ENCODE data around the gene RTRAF. TPM values are rescaled to one million over a fixed set of nuclear protein-coding genes. Genes with fewer than 3 reads are reported as not detected.

Gene RTRAF
- total and polyA plus RNA-seq, 2 experiments from 2014 or later, result 60.6 to 309 TPM

GRCh38 chr14:52000696-52001095 lies 11.3 kb downstream of the RTRAF start:
- no peak for DNase-seq (ENCODE audit: low read depth in 1 of 2, low spot score in 1 of 2)
- peaks cover 78% of the 10 kb centered on the region for H3K36me3 ChIP-seq
- H3K4me3 ChIP-seq, result no peak overlapping the region
- TF ChIP-seq CTCF (IDR thresholded peaks at IDR 0.05; ENCODE audit: low read depth, low read length), result no peak
- peaks cover 16% of the 10 kb centered on the region for H3K4me1 ChIP-seq (ENCODE audit: low read depth)
- no peaks in the 10 kb centered on the region for H3K9me3 ChIP-seq (ENCODE audit: low read depth)
- no peaks in the 10 kb centered on the region for H3K27me3 ChIP-seq
- H3K27ac ChIP-seq, result peak overlapping the region; percentile 94

DNA sequence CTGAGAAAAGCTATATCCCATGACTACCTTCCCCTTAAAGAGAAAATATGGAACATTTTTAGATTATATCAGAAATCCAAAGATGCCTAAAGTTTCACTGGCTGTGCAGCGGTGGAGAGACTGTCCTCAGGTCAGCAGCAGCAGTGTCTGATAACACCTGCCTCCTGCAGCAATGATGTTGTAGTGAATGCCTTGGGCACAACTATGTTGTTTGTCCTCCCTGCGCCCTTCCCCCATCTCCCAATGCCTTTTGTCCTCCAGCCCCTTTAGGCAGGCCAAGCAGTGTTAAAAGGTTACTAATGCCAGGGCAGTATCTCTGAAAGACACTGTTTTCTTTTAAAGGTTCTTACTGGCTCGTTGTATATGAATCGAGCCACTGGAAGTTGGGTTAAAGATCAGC lies 13.2 kb downstream of the RTRAF start:
- TF ChIP-seq CTCF (IDR thresholded peaks at IDR 0.05; ENCODE audit: low read depth, low read length), result no peak
- no peak for DNase-seq (ENCODE audit: low read depth in 1 of 2, low spot score in 1 of 2)
- no peak overlapping the region for H3K4me3 ChIP-seq
- peak overlapping the region; percentile 94 for H3K27ac ChIP-seq
- H3K4me1 ChIP-seq (ENCODE audit: low read depth), result peaks cover 26% of the 10 kb centered on the region
- H3K36me3 ChIP-seq, result peaks cover 92% of the 10 kb centered on the region
- H3K9me3 ChIP-seq (ENCODE audit: low read depth), result no peaks in the 10 kb centered on the region
- H3K27me3 ChIP-seq, result no peaks in the 10 kb centered on the region

DNA sequence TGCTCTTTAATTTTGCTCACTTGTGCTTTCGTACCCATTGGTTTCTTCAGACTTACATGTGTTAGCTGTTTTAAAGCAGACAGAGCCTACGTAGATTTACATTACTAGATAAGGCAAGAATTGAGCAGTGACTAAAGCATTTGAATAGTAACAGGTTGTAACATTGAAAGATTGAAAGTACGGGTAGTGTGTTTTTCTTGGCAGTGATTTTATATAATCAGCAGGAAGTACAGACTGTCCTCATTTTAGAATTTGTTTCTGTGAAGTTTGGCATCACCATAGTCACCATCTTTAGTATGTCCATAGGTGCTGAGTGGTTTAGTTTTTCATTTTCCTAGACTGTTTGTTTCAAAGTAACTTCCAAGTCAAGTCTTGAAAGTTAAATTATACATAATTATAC lies 14.0 kb downstream of the RTRAF start:
- DNase-seq (ENCODE audit: low read depth in 1 of 2, low spot score in 1 of 2), result peak in 1 of 2 donors; percentile 88
- Histone ChIP-seq H3K27me3 (no peaks in the 10 kb centered on the region), H3K27ac (peak overlapping the region; percentile 94), H3K4me1 (ENCODE audit: low read depth) (peaks cover 26% of the 10 kb centered on the region), H3K36me3 (peaks cover 92% of the 10 kb centered on the region), H3K4me3 (no peak overlapping the region), H3K9me3 (ENCODE audit: low read depth) (no peaks in the 10 kb centered on the region)
- no peak for TF ChIP-seq CTCF (IDR thresholded peaks at IDR 0.05; ENCODE audit: low read depth, low read length)

DNA sequence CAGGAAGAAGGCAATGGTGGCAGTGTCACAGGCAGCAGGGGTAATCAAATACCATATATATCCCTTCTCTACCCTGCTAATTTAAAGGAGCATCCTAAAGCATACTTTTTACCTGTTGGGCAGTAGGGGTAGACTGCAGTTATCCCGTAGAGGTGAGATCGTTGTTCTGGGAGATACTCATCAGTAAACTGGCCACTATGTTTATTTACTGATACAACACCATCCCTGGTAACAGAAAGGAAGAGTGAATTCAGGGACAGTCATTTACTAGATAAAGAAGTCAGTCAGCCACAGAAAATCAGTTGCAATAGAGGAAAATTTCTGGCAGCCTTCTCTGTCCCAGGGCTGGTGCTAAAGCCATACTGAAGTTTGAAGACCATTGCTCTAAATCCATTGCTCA lies 16.3 kb downstream of the RTRAF start:
- Histone ChIP-seq H3K27me3 (no peaks in the 10 kb centered on the region), H3K4me3 (no peak overlapping the region), H3K9me3 (ENCODE audit: low read depth) (no peaks in the 10 kb centered on the region), H3K4me1 (ENCODE audit: low read depth) (peaks cover 37% of the 10 kb centered on the region), H3K27ac (peak overlapping the region; percentile 94), H3K36me3 (peaks cover 82% of the 10 kb centered on the region)
- DNase-seq (ENCODE audit: low read depth in 1 of 2, low spot score in 1 of 2), result no peak
- no peak for TF ChIP-seq CTCF (IDR thresholded peaks at IDR 0.05; ENCODE audit: low read depth, low read length)

GRCh38 chr14:52006361-52006760 lies 17.0 kb downstream of the RTRAF start:
- no peak for DNase-seq (ENCODE audit: low read depth in 1 of 2, low spot score in 1 of 2)
- H3K27me3 ChIP-seq, result no peaks in the 10 kb centered on the region
- H3K36me3 ChIP-seq, result peaks cover 87% of the 10 kb centered on the region
- no peak overlapping the region for H3K4me3 ChIP-seq
- H3K27ac ChIP-seq, result peak overlapping the region; percentile 94
- no peak for TF ChIP-seq CTCF (IDR thresholded peaks at IDR 0.05; ENCODE audit: low read depth, low read length)
- no peaks in the 10 kb centered on the region for H3K9me3 ChIP-seq (ENCODE audit: low read depth)
- peaks cover 44% of the 10 kb centered on the region for H3K4me1 ChIP-seq (ENCODE audit: low read depth)

- H3K27me3 ChIP-seq, result no peaks in the 10 kb centered on the region
- no peak overlapping the region for H3K4me3 ChIP-seq
- H3K36me3 ChIP-seq, result peaks cover 83% of the 10 kb centered on the region
- H3K4me1 ChIP-seq (ENCODE audit: low read depth), result peaks cover 50% of the 10 kb centered on the region
- TF ChIP-seq CTCF (IDR thresholded peaks at IDR 0.05; ENCODE audit: low read depth, low read length), result no peak
- no peaks in the 10 kb centered on the region for H3K9me3 ChIP-seq (ENCODE audit: low read depth)
- no peak for DNase-seq (ENCODE audit: low read depth in 1 of 2, low spot score in 1 of 2)
- H3K27ac ChIP-seq, result peak overlapping the region; percentile 94
Measured at GRCh38 chr14:52007211-52007610, 17.9 kb downstream of the RTRAF start.

All from cardiac muscle cell (in vitro differentiated cells and primary cell).